ENCODE data around the gene PSMD12.
"Not testable (repeated sequence)": the region's sequence is repeated elsewhere in the genome, so short reads cannot be mapped to it uniquely, and the experiment has no call there.

Gene PSMD12

GRCh38 chr17:67353929-67354574 lies 12.3 kb downstream of the PSMD12 start:
- DNase-seq (ENCODE audit: low read depth): no peak

GRCh38 chr17:67353161-67353560 lies 13.2 kb downstream of the PSMD12 start:
- DNase-seq (ENCODE audit: low read depth): no peak

- no peak for DNase-seq (ENCODE audit: low read depth)
Observed at GRCh38 chr17:67349420-67349819, 17.0 kb downstream of the PSMD12 start.

GRCh38 chr17:67347826-67348225 lies 18.6 kb downstream of the PSMD12 start:
- DNase-seq (ENCODE audit: low read depth): no peak

GRCh38 chr17:67343237-67343636 lies 23.1 kb downstream of the PSMD12 start:
- no peak for DNase-seq (ENCODE audit: low read depth)

- DNase-seq (ENCODE audit: low read depth): not testable (repeated sequence)
Observed at GRCh38 chr17:67338353-67338752, 28.0 kb downstream of the PSMD12 start.

GRCh38 chr17:67336859-67337258 lies 29.5 kb downstream of the PSMD12 start:
- no peak for DNase-seq (ENCODE audit: low read depth)

GRCh38 chr17:67335245-67335835 lies 31.0 kb downstream of the PSMD12 start:
- no peak for DNase-seq (ENCODE audit: low read depth)

GRCh38 chr17:67332162-67332508 lies 34.2 kb downstream of the PSMD12 start:
- DNase-seq (ENCODE audit: low read depth): not testable (repeated sequence)

GRCh38 chr17:67331381-67332161 lies 34.8 kb downstream of the PSMD12 start:
- not testable (repeated sequence) for DNase-seq (ENCODE audit: low read depth)

GRCh38 chr17:67328026-67328425 lies 38.4 kb downstream of the PSMD12 start:
- no peak for DNase-seq (ENCODE audit: low read depth)

GRCh38 chr17:67326959-67327745 lies 39.2 kb downstream of the PSMD12 start:
- DNase-seq (ENCODE audit: low read depth): not testable (repeated sequence)

- DNase-seq (ENCODE audit: low read depth): no peak
Observed at GRCh38 chr17:67326440-67326839, 39.9 kb downstream of the PSMD12 start.

GRCh38 chr17:67324330-67324729 lies 42.0 kb downstream of the PSMD12 start:
- no peak for DNase-seq (ENCODE audit: low read depth)

- DNase-seq (ENCODE audit: low read depth): no peak
Observed at GRCh38 chr17:67323445-67323844, 42.9 kb downstream of the PSMD12 start.

GRCh38 chr17:67322042-67322787 lies 44.2 kb downstream of the PSMD12 start:
- no peak for DNase-seq (ENCODE audit: low read depth)

- not testable (repeated sequence) for DNase-seq (ENCODE audit: low read depth)
Observed at GRCh38 chr17:67321486-67321885, 44.9 kb downstream of the PSMD12 start.

- DNase-seq (ENCODE audit: low read depth): no peak
Observed at GRCh38 chr17:67316781-67317180, 49.6 kb downstream of the PSMD12 start.

GRCh38 chr17:67315865-67316264 lies 50.5 kb downstream of the PSMD12 start:
- DNase-seq (ENCODE audit: low read depth): no peak

GRCh38 chr17:67312265-67312664 lies 54.1 kb downstream of the PSMD12 start:
- DNase-seq (ENCODE audit: low read depth): no peak

GRCh38 chr17:67311575-67311974 lies 54.8 kb downstream of the PSMD12 start:
- no peak for DNase-seq (ENCODE audit: low read depth)

GRCh38 chr17:67310406-67310805 lies 56.0 kb downstream of the PSMD12 start:
- no peak for DNase-seq (ENCODE audit: low read depth)
